Spinal cord (tissue), 10 donors: ENCODE data around the gene TBATA. TPM values are rescaled to one million over a fixed set of nuclear protein-coding genes. Genes with fewer than 3 reads are reported as not detected.

Experiments
- DNase-seq, 6 donors: peaks; one replicate each; pipeline versions ENCODE4 v3.0.0 to v3.0.0-alpha.2; 2013 to 2015; ENCODE audit warnings: low spot score in 6 of 6, low read depth in 4 of 6
- H3K27ac ChIP-seq: one replicate; pipeline ENCODE4 v1.5.1; 2013; ENCODE audit warnings: low read depth, low read length, control low read depth
- H3K27me3 ChIP-seq: one replicate; pipeline ENCODE4 v1.6.1; 2013; ENCODE audit warnings: low read length; ENCODE audit not compliant: control insufficient read depth, insufficient read depth
- H3K36me3 ChIP-seq: one replicate; pipeline ENCODE4 v1.6.1; 2013; ENCODE audit warnings: low read length; ENCODE audit not compliant: control insufficient read depth, insufficient read depth
- H3K4me1 ChIP-seq: one replicate; pipeline ENCODE4 v1.6.1; 2013; ENCODE audit warnings: low read length; ENCODE audit not compliant: control insufficient read depth, insufficient read depth
- H3K4me3 ChIP-seq: one replicate; pipeline ENCODE4 v1.5.1; 2013; ENCODE audit warnings: low read depth, low read length, control low read depth
- H3K9me3 ChIP-seq: one replicate; pipeline ENCODE4 v1.6.1; 2013; ENCODE audit warnings: low read length; ENCODE audit not compliant: control insufficient read depth, insufficient read depth
- WGBS: methylation state at CpG from one replicate; pipeline ENCODE4 v1.1.5; 2013; ENCODE audit warnings: missing lambda C conversion rate; ENCODE audit not compliant: insufficient coverage; 5-methylcytosine and 5-hydroxymethylcytosine counted together
- polyA plus RNA-seq, 2 donors: library from polyadenylated mRNA; unstranded; fragments of 120-200 nt; gene quantifications; one replicate each; pipeline ENCODE4 v1.2.1, GENCODE V29; 2013; ENCODE audit not compliant: insufficient read length in 2 of 2
- small RNA-seq: library from RNA; depleted of rRNA; stranded (forward); fragments of <200 nt; gene quantifications from one replicate; pipeline ENCODE3, GENCODE V24; 2014; ENCODE audit warnings: low replicate concordance
- total RNA-seq, 2 donors: library from RNA; depleted of rRNA in 1 of 2; stranded (reverse); fragments of 120-200 nt in 1 of 2; fragments of >200 nt in 1 of 2; gene quantifications; one replicate each; pipeline versions ENCODE4 v1.2.3 to v1.2.4, GENCODE V29; 2013 to 2014
- donor health status: healthy.

The TBATA gene
- total and polyA plus RNA-seq, 4 donors: not detected

GRCh38 chr10:70726909-70727495, 58.2 kb downstream of the TBATA start:
- DNase-seq: no peak

DNA sequence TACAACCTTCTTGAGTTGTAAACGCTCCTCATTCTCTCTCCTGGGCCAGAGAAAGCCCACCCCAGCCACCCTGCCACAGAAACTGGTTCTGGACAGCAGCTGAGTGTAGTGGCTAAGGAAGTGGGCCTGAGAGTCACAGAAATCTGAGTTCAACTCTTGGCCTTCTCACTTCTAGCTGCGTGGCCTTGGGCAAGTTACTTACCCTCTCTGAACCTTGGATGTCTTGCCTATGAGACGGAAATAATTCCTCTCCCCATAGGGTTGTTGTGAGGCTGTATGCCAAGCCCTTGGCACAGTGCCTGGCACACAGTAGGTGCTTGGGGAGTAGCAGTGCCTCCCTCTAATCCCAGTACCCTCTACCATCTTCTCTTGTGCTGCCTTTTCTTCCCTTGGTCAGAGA, 61.4 kb downstream of the TBATA start:
- Histone ChIP-seq H3K27ac (no peak overlapping the region), H3K36me3 (no peaks in the 10 kb centered on the region), H3K4me1 (peaks cover 10% of the 10 kb centered on the region), H3K4me3 (no peak overlapping the region), H3K27me3 (no peaks in the 10 kb centered on the region), H3K9me3 (no peaks in the 10 kb centered on the region)
- WGBS: no CpG with 5 or more reads among the region's 3 CpGs
- no peak for DNase-seq

More at GRCh38 chr10:70726909-70727495, 58.2 kb downstream of the TBATA start:
- Histone ChIP-seq H3K36me3 (no peaks in the 10 kb centered on the region), H3K9me3 (no peaks in the 10 kb centered on the region), H3K4me3 (no peak overlapping the region), H3K27me3 (no peaks in the 10 kb centered on the region), H3K4me1 (peaks cover 14% of the 10 kb centered on the region), H3K27ac (no peak overlapping the region)
- WGBS: 62% methylated on average over 8 of the region's 10 CpGs

GRCh38 chr10:70722820-70723424, 62.3 kb downstream of the TBATA start:
- Histone ChIP-seq H3K27me3 (no peaks in the 10 kb centered on the region), H3K27ac (no peak overlapping the region), H3K36me3 (no peaks in the 10 kb centered on the region), H3K4me1 (peaks cover 10% of the 10 kb centered on the region), H3K4me3 (no peak overlapping the region), H3K9me3 (no peaks in the 10 kb centered on the region)
- DNase-seq: no peak
- 100% methylated on average over 1 of the region's 4 CpGs for WGBS

Small RNA genes lying within 50 kb of the gene (small RNA-seq; reads per million reads assigned to genes)
- not detected for gene RPS26P40

Other genes starting within 250 kb of the TBATA start
- under 1 TPM; 0.40 to 0.44 TPM for gene PRF1, start 182.6 kb downstream of the TBATA start, total RNA-seq
- gene PRF1, start 182.6 kb downstream of the TBATA start, polyA plus RNA-seq: under 1 TPM; 0.16 to 0.39 TPM
- 1 to 10 TPM; 2.3 to 4.7 TPM for gene ADAMTS14, start 112.9 kb downstream of the TBATA start, total RNA-seq
- 1 to 10 TPM; 2.0 to 4.7 TPM for gene ADAMTS14, start 112.9 kb downstream of the TBATA start, polyA plus RNA-seq
- 10 to 100 TPM; 40.8 to 50.3 TPM for gene SGPL1, start 30.6 kb upstream of the TBATA start, total RNA-seq
- 10 to 100 TPM; 48.2 to 53.1 TPM for gene SGPL1, start 30.6 kb upstream of the TBATA start, polyA plus RNA-seq
- 10 to 100 TPM; 29.2 to 76.1 TPM for gene PCBD1, start 103.2 kb upstream of the TBATA start, total RNA-seq
- gene PCBD1, start 103.2 kb upstream of the TBATA start, polyA plus RNA-seq: 10 to 100 TPM; 77.5 to 88.1 TPM